HG02938 (cell line): Measurements from ENCODE around the gene KLRB1.
"Not testable (repeated sequence)": the region's sequence is repeated elsewhere in the genome, so short reads cannot be mapped to it uniquely, and the experiment has no call there.

Experiments used
- ATAC-seq: cut with Tn5 transposase; IDR thresholded peaks from one replicate; pipeline ENCODE4 v1.9.1; 2021; ENCODE audit warnings: mild to moderate bottlenecking, moderate library complexity; ENCODE audit not compliant: unreplicated experiment

The KLRB1 gene

DNA sequence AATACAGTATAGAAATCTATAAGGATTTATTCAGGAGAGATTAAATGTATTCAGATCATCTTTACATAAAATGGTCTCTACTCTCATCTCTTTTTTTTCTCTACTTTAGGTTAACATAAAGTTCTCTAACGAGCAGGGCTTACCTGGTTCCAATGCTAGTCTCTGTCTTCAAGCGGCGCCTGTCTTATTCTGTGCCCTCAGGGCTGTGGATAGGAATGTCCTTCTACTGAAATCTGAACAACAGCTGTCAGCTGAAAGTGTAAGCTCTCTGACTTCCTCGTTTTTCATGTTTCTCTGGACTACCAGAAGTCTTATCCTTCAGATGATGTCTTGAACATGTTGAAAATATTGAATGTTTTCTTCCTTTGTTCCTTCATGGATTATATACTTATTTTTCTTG lies 62.2 kb downstream of the KLRB1 start:
- not testable (repeated sequence) for ATAC-seq
